Calu3 (cell line): ENCODE data around the gene FMN1. TPM values are rescaled to one million over a fixed set of nuclear protein-coding genes. Genes with fewer than 3 reads are reported as not detected.
A peak's percentile ranks its signal among the peaks of the same experiment; 100 is the strongest.

Experiments used
- Bru-seq: library from RNA; stranded (reverse); fragments of 400-500 nt; gene quantifications from one replicate; lab custom pipeline; 2021; lab: Mats Ljungman, UMichigan
- BruChase-seq, 2 experiments: library from RNA; stranded (reverse); fragments of 400-500 nt; gene quantifications; one replicate each; lab custom pipeline; 2021; lab: Mats Ljungman, UMichigan
- BruUV-seq: library from RNA; stranded (reverse); fragments of 400-500 nt; replicated peaks from 2 replicates; lab custom pipeline; 2021; lab: Mats Ljungman, UMichigan
- CTCF ChIA-PET: fragments of 300-600 bp; sonication (Branson Sonifier 250); formaldehyde crosslinking; loops from one replicate; lab custom pipeline; 2022; ENCODE audit warnings: antibody characterized with exemption; lab: Charles Lee
- DNase-seq: peaks from one replicate; pipeline ENCODE4 v3.0.0; 2022
- H3K27ac Mint-ChIP-seq: one replicate; pipeline ENCODE4 v1.8.0; 2022; ENCODE audit warnings: mixed read lengths; ENCODE audit not compliant: unreplicated experiment
- H3K27me3 Mint-ChIP-seq: one replicate; pipeline ENCODE4 v1.8.0; 2022; ENCODE audit warnings: mixed read lengths; ENCODE audit not compliant: unreplicated experiment
- H3K36me3 Mint-ChIP-seq: one replicate; pipeline ENCODE4 v1.8.0; 2022; ENCODE audit warnings: mild to moderate bottlenecking, moderate library complexity, mixed read lengths; ENCODE audit not compliant: insufficient read depth, unreplicated experiment
- H3K4me1 Mint-ChIP-seq: one replicate; pipeline ENCODE4 v1.8.0; 2022; ENCODE audit warnings: mild to moderate bottlenecking, low read depth, mixed read lengths; ENCODE audit not compliant: unreplicated experiment
- H3K4me3 Mint-ChIP-seq: one replicate; pipeline ENCODE4 v1.8.0; 2022; ENCODE audit warnings: mild to moderate bottlenecking, low read depth, moderate library complexity, mixed read lengths; ENCODE audit not compliant: unreplicated experiment
- H3K9me3 Mint-ChIP-seq: one replicate; pipeline ENCODE4 v1.8.0; 2022; ENCODE audit warnings: low read depth, mixed read lengths; ENCODE audit not compliant: unreplicated experiment
- CTCF ChIP-seq: fragments of 200-600 bp; IDR thresholded peaks from one replicate; pipeline ENCODE4 v1.8.0; 2022; ENCODE audit warnings: antibody characterized with exemption; ENCODE audit not compliant: unreplicated experiment
- intact Hi-C: fragments of 100-400 bp; cut with micrococcal nuclease; formaldehyde crosslinking; loops from one replicate; pipeline ENCODE4 v1.10.0; 2022; ENCODE audit not compliant: unreplicated experiment
- long read RNA-seq: library from polyadenylated mRNA; stranded (forward); transcript quantifications from one replicate; pipeline ENCODE4 v2.0.0, GENCODE V29; 2022
- total RNA-seq: library from RNA; stranded (reverse); gene quantifications from 2 replicates; pipeline ENCODE4 v1.2.3, GENCODE V29; 2022

Gene FMN1
- total RNA-seq (5.5 and 7.1 TPM in 2 replicates), Bru-seq, nascent RNA (percentile 46 among the genes with signal in this experiment), BruChase-seq, experiment 1, labeled RNA remaining after a 6-hour chase (percentile 36 among the genes with signal in this experiment), BruChase-seq, experiment 2, labeled RNA remaining after a 2-hour chase (percentile 36 among the genes with signal in this experiment)
- long read RNA-seq: 0 reads

- H3K4me3 Mint-ChIP-seq: peak within 1 kb of the TSS; percentile 65
- H3K36me3 Mint-ChIP-seq: peaks cover 10% of the 10 kb centered on the region
- CTCF ChIA-PET: no interaction called here
- H3K27me3 Mint-ChIP-seq: no peaks in the 10 kb centered on the region
- peak; percentile 78 for DNase-seq
- no peak within 1 kb of the TSS for H3K27ac Mint-ChIP-seq
- peaks cover 1% of the 10 kb centered on the region for H3K4me1 Mint-ChIP-seq
- intact Hi-C loops: no loop called here
- H3K9me3 Mint-ChIP-seq: no peaks in the 10 kb centered on the region
- BruUV-seq: no TSS peak
- TF ChIP-seq CTCF: no peak
These were observed at the start of gene FMN1 for GRCh38 chr15:33194704-33195670. Gene FMN1 (minus strand): TSS chr15:33194714. CDS start chr15:33154914, 39,800 bp downstream.

GRCh38 chr15:33243869-33244268, 49.4 kb upstream of the FMN1 start:
- H3K36me3 Mint-ChIP-seq: no peaks in the 10 kb centered on the region
- intact Hi-C loops: no loop called here
- CTCF ChIA-PET: no interaction called here

GRCh38 chr15:33243393-33243792, 48.9 kb upstream of the FMN1 start:
- no TSS peak for BruUV-seq
- Mint-ChIP-seq H3K4me3 (no peak overlapping the region), H3K9me3 (no peaks in the 10 kb centered on the region), H3K36me3 (no peaks in the 10 kb centered on the region), H3K27me3 (peaks cover 15% of the 10 kb centered on the region), H3K4me1 (no peaks in the 10 kb centered on the region), H3K27ac (no peak overlapping the region)
- intact Hi-C loops: no loop called here
- no peak for TF ChIP-seq CTCF
- CTCF ChIA-PET: no interaction called here
- DNase-seq: no peak

More at GRCh38 chr15:33243869-33244268, 49.4 kb upstream of the FMN1 start:
- no TSS peak for BruUV-seq
- Mint-ChIP-seq H3K27me3 (peaks cover 15% of the 10 kb centered on the region), H3K4me1 (no peaks in the 10 kb centered on the region), H3K9me3 (no peaks in the 10 kb centered on the region), H3K4me3 (no peak overlapping the region), H3K27ac (no peak overlapping the region)
- no peak for DNase-seq
- no peak for TF ChIP-seq CTCF

GRCh38 chr15:33242669-33243191, 48.2 kb upstream of the FMN1 start:
- no TSS peak for BruUV-seq
- CTCF ChIA-PET: no interaction called here
- no peak overlapping the region for H3K27ac Mint-ChIP-seq
- no peaks in the 10 kb centered on the region for H3K9me3 Mint-ChIP-seq
- intact Hi-C loops: no loop called here
- no peak for DNase-seq
- H3K4me3 Mint-ChIP-seq: no peak overlapping the region
- TF ChIP-seq CTCF: peak; percentile 13
- no peaks in the 10 kb centered on the region for H3K36me3 Mint-ChIP-seq
- H3K27me3 Mint-ChIP-seq: peaks cover 12% of the 10 kb centered on the region
- H3K4me1 Mint-ChIP-seq: no peaks in the 10 kb centered on the region
